Ovary (tissue), 9 donors: ENCODE measurements around the gene METTL23. TPM values are rescaled to one million over a fixed set of nuclear protein-coding genes. Genes with fewer than 3 reads are reported as not detected.
"Not testable (repeated sequence)": the region's sequence is repeated elsewhere in the genome, so short reads cannot be mapped to it uniquely, and the experiment has no call there.

Experiments
- DNase-seq, 5 donors: peaks; one replicate each; pipeline ENCODE4 v3.0.0-alpha.2; 2019 to 2020
- H3K27ac ChIP-seq, 2 donors: fragments of 200-600 bp; one replicate each; pipeline versions ENCODE4 v1.5.1 to v1.8.0; 2019 to 2022
- H3K27me3 ChIP-seq: fragments of 200-600 bp; one replicate; pipeline ENCODE4 v1.8.0; 2022
- H3K36me3 ChIP-seq: fragments of 200-600 bp; sonication (generic); one replicate; pipeline ENCODE4 v1.5.1; 2019
- H3K4me1 ChIP-seq: one replicate; pipeline ENCODE4 v1.8.1; 2013; ENCODE audit warnings: mild to moderate bottlenecking, moderate library complexity; ENCODE audit not compliant: insufficient read depth
- H3K4me3 ChIP-seq: fragments of 200-600 bp; sonication (generic); one replicate; pipeline ENCODE4 v1.5.1; 2017
- H3K9me3 ChIP-seq, 2 donors: fragments of 200-600 bp in 1 of 2; sonication (generic) in 1 of 2; one replicate each; pipeline versions ENCODE4 v1.5.1 to v1.8.1; 2013 to 2019; ENCODE audit warnings: mild to moderate bottlenecking in 1 of 2, moderate library complexity in 1 of 2
- EP300 ChIP-seq: sonication (generic); formaldehyde crosslinking; IDR thresholded peaks from one replicate; pipeline ENCODE4 v1.6.1; 2017; ENCODE audit warnings: antibody characterized with exemption
- POLR2A ChIP-seq: fragments of 450-650 bp; IDR thresholded peaks from one replicate; pipeline ENCODE4 v1.6.1; 2017; ENCODE audit warnings: antibody characterized with exemption, mild to moderate bottlenecking, moderate library complexity
- WGBS, 3 donors: extraction: QIAGEN DNeasy Blood & Tissue Kit in 1 of 3; methylation state at CpG; one replicate each; pipeline versions ENCODE4 v1.1.5 to v1.1.7; 2013 to 2017; 5-methylcytosine and 5-hydroxymethylcytosine counted together
- intact Hi-C, 4 donors: fragments of 100-400 bp; cut with DNase I; formaldehyde crosslinking; loops; one replicate each; pipeline versions ENCODE4 v1.11.0 to v1.15.1; 2022 to 2023
- polyA plus RNA-seq, 2 donors: library from polyadenylated mRNA; stranded (reverse); fragments of 200-250 nt in 1 of 2; fragments of 350-450 nt in 1 of 2; fragmentation: Illumina TruSeq in 1 of 2; extraction: RNeasy Lipid Tissue Mini Kit (QIAGEN cat#74804) in 1 of 2; gene quantifications; one replicate each; pipeline ENCODE4 v1.2.3, GENCODE V29; 2013 to 2014
- total RNA-seq, 7 donors: library from RNA; depleted of rRNA in 2 of 7; stranded (reverse); fragments of >200 nt in 2 of 7; fragmentation: NEBNext Ultra II Directional in 3 of 7; extraction: Animal tissue kit (Norgen Biotek cat#: 25700) in 3 of 7; gene quantifications; one replicate each; pipeline versions ENCODE4 v1.1.0 to v1.2.4, GENCODE V29; 2016 to 2023
- TF ChIP-seq, protein P1 (sequence below), 3 donors: fragments of 450-650 bp in 2 of 3; fragments of 200-600 bp in 1 of 3; IDR thresholded peaks; one replicate each; pipeline versions ENCODE4 v1.5.1 to v1.8.0; 2016 to 2022; ENCODE audit warnings: antibody characterized with exemption in 3 of 3, mild to moderate bottlenecking in 1 of 3
- donor health status: DM: no; HTN: no; CAD: no; lungs with moderate emphysema.
- donor health status: DM: no; HTN: no; CAD: no.
- donor health status: Bipolar disorder and iron deficiency.
- donor health status: DM: yes; HTN: yes; CAD: no.
- donor health status: DM: no; HTN: no; CAD: no.
- donor health status: DM: yes; HTN: yes; CAD: no.

Gene METTL23
- total and polyA plus RNA-seq, 9 donors = 20.9 to 47.4 (median 32.7) TPM

DNA sequence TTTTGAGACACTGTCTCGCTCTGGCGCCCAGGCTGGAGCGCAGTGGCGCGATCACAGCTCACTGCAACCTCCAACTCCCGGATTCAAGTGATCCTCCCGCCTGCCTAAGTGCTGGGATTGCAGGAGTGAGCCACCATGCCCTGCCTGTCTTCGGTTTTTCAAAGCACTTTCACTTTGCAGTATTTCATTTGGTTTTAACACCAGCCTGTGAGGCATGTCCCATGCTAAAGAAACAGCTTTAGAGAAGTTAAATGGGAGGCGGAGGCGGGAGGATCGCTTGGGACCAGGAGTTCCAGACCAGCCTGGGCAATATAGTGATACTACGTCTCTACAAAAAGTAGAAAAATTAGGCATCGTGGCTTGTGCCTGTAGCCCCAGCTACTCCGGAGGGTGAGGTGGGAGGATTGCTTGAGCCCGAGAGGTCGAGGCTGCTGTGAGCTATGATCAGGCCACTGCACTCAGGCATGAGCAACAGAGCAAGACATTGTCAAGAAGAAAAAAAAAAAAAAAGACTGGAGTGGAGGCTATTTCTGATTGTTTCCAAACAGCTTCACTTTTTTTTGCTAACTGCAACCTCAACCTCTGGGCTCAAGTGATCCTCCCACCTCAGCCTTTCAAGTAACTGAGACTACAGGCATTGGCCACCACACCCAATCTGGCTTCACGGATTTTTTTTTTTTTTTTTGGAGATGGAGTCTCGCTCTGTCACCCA, 1.3 kb downstream of the METTL23 start:
- 18 to 28% (median 25%) methylated on average over 18 of the region's 18 CpGs for WGBS, 3 donors
- Histone ChIP-seq H3K4me3 (peak overlapping the region; percentile 95), H3K9me3 (no peaks in the 10 kb centered on the region), H3K27ac (peak overlapping the region; percentile 79 to 97), H3K4me1 (peaks cover 8% of the 10 kb centered on the region), H3K36me3 (no peaks in the 10 kb centered on the region), H3K27me3 (no peaks in the 10 kb centered on the region)
- peak in 1 of 5 donors; percentile 29 for DNase-seq
- TF ChIP-seq EP300 = no peak
- TF ChIP-seq POLR2A = no peak
- TF ChIP-seq, protein P1, sequence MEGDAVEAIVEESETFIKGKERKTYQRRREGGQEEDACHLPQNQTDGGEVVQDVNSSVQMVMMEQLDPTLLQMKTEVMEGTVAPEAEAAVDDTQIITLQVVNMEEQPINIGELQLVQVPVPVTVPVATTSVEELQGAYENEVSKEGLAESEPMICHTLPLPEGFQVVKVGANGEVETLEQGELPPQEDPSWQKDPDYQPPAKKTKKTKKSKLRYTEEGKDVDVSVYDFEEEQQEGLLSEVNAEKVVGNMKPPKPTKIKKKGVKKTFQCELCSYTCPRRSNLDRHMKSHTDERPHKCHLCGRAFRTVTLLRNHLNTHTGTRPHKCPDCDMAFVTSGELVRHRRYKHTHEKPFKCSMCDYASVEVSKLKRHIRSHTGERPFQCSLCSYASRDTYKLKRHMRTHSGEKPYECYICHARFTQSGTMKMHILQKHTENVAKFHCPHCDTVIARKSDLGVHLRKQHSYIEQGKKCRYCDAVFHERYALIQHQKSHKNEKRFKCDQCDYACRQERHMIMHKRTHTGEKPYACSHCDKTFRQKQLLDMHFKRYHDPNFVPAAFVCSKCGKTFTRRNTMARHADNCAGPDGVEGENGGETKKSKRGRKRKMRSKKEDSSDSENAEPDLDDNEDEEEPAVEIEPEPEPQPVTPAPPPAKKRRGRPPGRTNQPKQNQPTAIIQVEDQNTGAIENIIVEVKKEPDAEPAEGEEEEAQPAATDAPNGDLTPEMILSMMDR (IDR thresholded peaks at IDR 0.05) = no peak
- intact Hi-C loops = loop anchor here in 1 of 4 donors (10.0 kb wide), 1 partner anchor 53 kb away; no protein-coding TSS in a partner anchor

DNA sequence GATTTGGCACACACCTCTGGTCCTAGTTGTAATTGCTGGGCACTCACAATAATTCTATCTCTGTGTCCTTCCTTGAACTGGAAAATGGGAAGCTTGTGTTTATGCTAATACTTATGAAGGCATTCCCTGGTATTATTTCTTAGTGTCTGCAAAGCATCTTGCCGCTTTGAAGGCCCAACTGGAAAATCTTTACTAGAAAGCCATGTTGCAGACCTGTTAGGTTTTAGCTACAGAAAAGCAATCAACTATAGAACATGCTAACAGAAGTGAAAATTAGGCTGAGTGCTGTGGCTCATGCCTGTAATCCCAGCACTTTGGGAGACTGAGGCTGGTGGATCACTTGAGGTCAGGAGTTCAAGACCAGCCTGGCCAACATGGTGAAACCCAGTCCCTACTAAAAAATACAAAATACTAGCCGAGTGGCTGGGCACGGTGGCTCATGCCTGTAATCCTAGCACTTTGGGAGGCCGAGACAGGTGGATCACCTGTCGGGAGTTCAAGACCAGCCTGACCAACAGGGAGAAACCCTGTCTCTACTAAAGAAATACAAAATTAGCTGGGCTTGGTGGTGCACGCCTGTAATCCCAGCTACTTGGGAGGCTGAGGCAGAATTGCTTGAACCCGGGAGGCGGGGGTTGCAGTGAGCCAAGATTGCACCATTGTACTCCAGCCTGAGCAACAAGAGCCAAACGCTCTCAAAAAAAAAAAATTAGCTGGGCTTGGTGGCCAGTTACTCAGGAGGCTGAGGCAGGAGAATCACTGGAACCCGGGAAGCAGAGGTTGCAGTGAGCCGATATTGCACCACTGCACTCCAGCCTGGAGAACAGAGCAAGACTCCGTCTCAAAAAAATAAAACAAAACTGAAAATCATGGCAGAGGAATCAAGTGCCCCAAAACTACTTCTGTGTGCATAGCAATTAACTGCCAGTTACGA, 5.4 kb downstream of the METTL23 start:
- intact Hi-C loops, H3K9me3 ChIP-seq, DNase-seq, H3K27me3 ChIP-seq, H3K4me3 ChIP-seq, H3K36me3 ChIP-seq, H3K4me1 ChIP-seq, H3K27ac ChIP-seq: not testable (repeated sequence)
- WGBS, 3 donors = 82 to 87% (median 85%) methylated on average over 13 of the region's 13 CpGs

DNA sequence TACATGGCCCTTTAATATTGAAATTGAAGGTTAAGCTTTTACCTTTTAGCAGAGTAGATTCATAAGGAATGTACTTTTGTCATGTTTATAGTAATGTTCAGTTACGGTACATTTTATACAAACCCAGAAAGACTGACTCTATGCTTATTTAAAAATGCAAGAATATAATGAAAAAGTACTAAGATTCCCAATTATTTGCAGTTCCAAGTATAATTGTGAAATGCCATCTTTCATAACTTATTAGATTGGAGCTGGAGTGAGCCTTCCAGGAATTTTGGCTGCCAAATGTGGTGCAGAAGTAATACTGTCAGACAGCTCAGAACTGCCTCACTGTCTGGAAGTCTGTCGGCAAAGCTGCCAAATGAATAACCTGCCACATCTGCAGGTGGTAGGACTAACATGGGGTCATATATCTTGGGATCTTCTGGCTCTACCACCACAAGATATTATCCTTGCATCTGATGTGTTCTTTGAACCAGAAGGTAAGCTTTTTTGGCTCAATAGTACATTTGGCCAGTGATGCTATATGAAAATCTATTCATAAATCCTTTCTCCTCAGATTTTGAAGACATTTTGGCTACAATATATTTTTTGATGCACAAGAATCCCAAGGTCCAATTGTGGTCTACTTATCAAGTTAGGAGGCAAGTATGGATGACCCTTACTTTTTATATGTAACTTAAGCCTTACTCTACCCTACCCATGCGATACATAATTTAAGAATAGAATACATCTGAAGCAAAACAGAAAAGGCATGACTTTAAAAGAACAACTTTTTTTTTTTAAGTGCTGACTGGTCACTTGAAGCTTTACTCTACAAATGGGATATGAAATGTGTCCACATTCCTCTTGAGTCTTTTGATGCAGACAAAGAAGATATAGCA, 6.3 kb downstream of the METTL23 start:
- Histone ChIP-seq H3K36me3 (no peaks in the 10 kb centered on the region), H3K4me1 (peaks cover 3% of the 10 kb centered on the region), H3K27me3 (no peaks in the 10 kb centered on the region), H3K9me3 (no peaks in the 10 kb centered on the region), H3K27ac (no peak overlapping the region), H3K4me3 (no peak overlapping the region)
- no peak for TF ChIP-seq EP300
- TF ChIP-seq, protein P1 (IDR thresholded peaks at IDR 0.05) = no peak
- no peak for TF ChIP-seq POLR2A
- DNase-seq = no peak
- WGBS, 3 donors = 58 to 64% (median 59%) methylated on average over 3 of the region's 3 CpGs
- intact Hi-C loops = no loop called here

DNA sequence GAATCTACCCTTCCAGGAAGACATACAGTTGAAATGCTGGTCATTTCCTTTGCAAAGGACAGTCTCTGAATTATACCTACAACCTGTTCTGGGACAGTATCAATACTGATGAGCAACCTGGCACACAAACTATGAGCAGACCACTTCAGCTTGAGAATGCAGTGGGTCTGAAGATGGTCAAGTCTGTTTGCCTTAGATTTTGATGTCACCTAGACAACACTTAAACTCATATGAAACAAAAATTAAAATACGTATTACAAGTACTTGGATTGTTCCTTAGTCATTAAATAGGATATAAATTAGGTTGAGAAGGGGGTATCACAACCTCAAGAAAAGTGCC, 6.9 kb downstream of the METTL23 start:
- no peaks in the 10 kb centered on the region for H3K36me3 ChIP-seq
- no peak overlapping the region for H3K4me3 ChIP-seq
- DNase-seq = no peak
- H3K27me3 ChIP-seq = no peaks in the 10 kb centered on the region
- H3K4me1 ChIP-seq = no peaks in the 10 kb centered on the region
- H3K27ac ChIP-seq = no peak overlapping the region
- TF ChIP-seq EP300 (no peak), POLR2A (no peak)
- TF ChIP-seq, protein P1 (IDR thresholded peaks at IDR 0.05) = no peak
- no peaks in the 10 kb centered on the region for H3K9me3 ChIP-seq
- intact Hi-C loops = no loop called here
- WGBS, 3 donors = 70 to 82% (median 76%) methylated on average over 1 of the region's 1 CpG
